Activated B cell treated with CpG ODN at 0.5 μM for 24 hours (primary cell): Measurements from ENCODE around the gene EEFSEC. TPM values are rescaled to one million over a fixed set of nuclear protein-coding genes. Genes with fewer than 3 reads are reported as not detected.

Experiments
- ATAC-seq: fragments of 200-7000 bp; cut with Tn5 transposase; one replicate; pipeline ENCODE4 v1.10.0; 2021; ENCODE audit warnings: low read depth, mild to moderate bottlenecking, moderate library complexity
- CTCF ChIA-PET: fragments of 350-600 bp; sonication (Branson Sonifier 250); formaldehyde crosslinking; loops from one replicate; lab custom pipeline; 2021; ENCODE audit warnings: antibody characterized with exemption; lab: Charles Lee
- POLR2A ChIA-PET: fragments of 350-600 bp; sonication (Branson Sonifier 250); formaldehyde crosslinking; loops from one replicate; lab custom pipeline; 2021; ENCODE audit warnings: antibody characterized with exemption; lab: Charles Lee
- DNase-seq: peaks from one replicate; pipeline ENCODE4 v3.0.0; 2022
- H3K27ac Mint-ChIP-seq: one replicate; pipeline ENCODE4 v1.8.0; 2020; ENCODE audit warnings: mixed read lengths
- H3K27me3 Mint-ChIP-seq: one replicate; pipeline ENCODE4 v1.8.0; 2021; ENCODE audit warnings: mixed read lengths
- H3K36me3 Mint-ChIP-seq: one replicate; pipeline ENCODE4 v1.8.0; 2021; ENCODE audit warnings: low read depth, mixed read lengths
- H3K4me1 Mint-ChIP-seq: one replicate; pipeline ENCODE4 v1.8.0; 2021; ENCODE audit warnings: mixed read lengths
- H3K4me3 Mint-ChIP-seq: one replicate; pipeline ENCODE4 v1.8.0; 2020; ENCODE audit warnings: mild to moderate bottlenecking, mixed read lengths
- H3K9me3 Mint-ChIP-seq: one replicate; pipeline ENCODE4 v1.8.0; 2020; ENCODE audit warnings: mixed read lengths
- CTCF ChIP-seq: fragments of 200-600 bp; IDR thresholded peaks from one replicate; pipeline ENCODE4 v1.8.0; 2022; ENCODE audit warnings: antibody characterized with exemption, mild to moderate bottlenecking
- intact Hi-C: fragments of 100-400 bp; cut with micrococcal nuclease; formaldehyde crosslinking; loops from one replicate; pipeline ENCODE4 v1.15.1; 2024
- total RNA-seq: library from RNA; stranded (reverse); gene quantifications from 2 replicates; pipeline ENCODE4 v1.2.3, GENCODE V29; 2022

Gene EEFSEC
- total RNA-seq, 1 donor from 2014 or later = 20.0 TPM

- Mint-ChIP-seq H3K27ac (no peak overlapping the region), H3K9me3 (no peaks in the 10 kb centered on the region), H3K4me1 (no peaks in the 10 kb centered on the region), H3K4me3 (no peak overlapping the region), H3K36me3 (no peaks in the 10 kb centered on the region), H3K27me3 (no peaks in the 10 kb centered on the region)
- CTCF ChIA-PET = no interaction called here
- intact Hi-C loops = no loop called here
- no peak for ATAC-seq
- no peak for TF ChIP-seq CTCF
- no peak for DNase-seq
- POLR2A ChIA-PET = no interaction called here
These were observed 8.6 kb upstream of the EEFSEC start for GRCh38 chr3:128144512-128145187.

- intact Hi-C loops = no loop called here
- no peaks in the 10 kb centered on the region for H3K9me3 Mint-ChIP-seq
- no peak overlapping the region for H3K27ac Mint-ChIP-seq
- no peaks in the 10 kb centered on the region for H3K4me1 Mint-ChIP-seq
- TF ChIP-seq CTCF = no peak
- H3K36me3 Mint-ChIP-seq = no peaks in the 10 kb centered on the region
- ATAC-seq (peak; percentile 18), DNase-seq (no peak)
- ChIA-PET POLR2A (no interaction called here), CTCF (no interaction called here)
- no peaks in the 10 kb centered on the region for H3K27me3 Mint-ChIP-seq
- H3K4me3 Mint-ChIP-seq = no peak overlapping the region
These were observed 8.0 kb upstream of the EEFSEC start for GRCh38 chr3:128145279-128145678.

GRCh38 chr3:128146201-128146600, 7.1 kb upstream of the EEFSEC start:
- CTCF ChIA-PET = no interaction called here
- Mint-ChIP-seq H3K27ac (no peak overlapping the region), H3K36me3 (no peaks in the 10 kb centered on the region), H3K27me3 (no peaks in the 10 kb centered on the region), H3K4me1 (no peaks in the 10 kb centered on the region), H3K4me3 (no peak overlapping the region), H3K9me3 (no peaks in the 10 kb centered on the region)
- no peak for TF ChIP-seq CTCF
- DNase-seq = no peak
- ATAC-seq = no peak
- POLR2A ChIA-PET = no interaction called here
- intact Hi-C loops = no loop called here

GRCh38 chr3:128149650-128150049, 3.6 kb upstream of the EEFSEC start:
- peaks cover 11% of the 10 kb centered on the region for H3K4me1 Mint-ChIP-seq
- H3K4me3 Mint-ChIP-seq = no peak overlapping the region
- intact Hi-C loops = loop anchor here (5.0 to 10.0 kb wide), 2 partner anchors 555 to 1672 kb away; partner anchors contain the start of genes MCM2, TPRA1 and ZXDC

More at GRCh38 chr3:128149650-128150049, 3.6 kb upstream of the EEFSEC start:
- ChIA-PET CTCF (no interaction called here), POLR2A (no interaction called here)
- ATAC-seq (no peak), DNase-seq (no peak)
- TF ChIP-seq CTCF = no peak
- Mint-ChIP-seq H3K36me3 (peaks cover 5% of the 10 kb centered on the region), H3K27ac (no peak overlapping the region), H3K27me3 (no peaks in the 10 kb centered on the region), H3K9me3 (peaks cover 3% of the 10 kb centered on the region)
